GM06990 (cell line): Measurements from ENCODE around the gene CXCL17.

Experiments
- DNase-seq: peaks from one replicate; pipeline ENCODE4 v3.0.0-alpha.2; 2011; ENCODE audit not compliant: insufficient read length; ENCODE audit errors: extremely low read depth
- H3K27me3 ChIP-seq: replicated peaks from 2 replicates; pipeline ENCODE4 v1.6.0; 2011; ENCODE audit warnings: low read length; ENCODE audit not compliant: control insufficient read depth, insufficient read depth
- H3K36me3 ChIP-seq: 2 replicates; pipeline ENCODE4 v1.5.1; 2011; ENCODE audit warnings: low read length; ENCODE audit not compliant: control insufficient read depth, insufficient read depth
- H3K4me3 ChIP-seq: replicated peaks from 2 replicates; pipeline ENCODE4 v1.5.1; 2011; ENCODE audit warnings: low read depth, mild to moderate bottlenecking, control low read depth, low read length
- TF ChIP-seq, protein P1 (sequence below): IDR thresholded peaks from 2 replicates; pipeline ENCODE4 v1.5.1; 2011; ENCODE audit warnings: low read length, control low read depth, mild to moderate bottlenecking, inconsistent platforms; ENCODE audit not compliant: insufficient read depth, poor library complexity, severe bottlenecking

The CXCL17 gene

DNA sequence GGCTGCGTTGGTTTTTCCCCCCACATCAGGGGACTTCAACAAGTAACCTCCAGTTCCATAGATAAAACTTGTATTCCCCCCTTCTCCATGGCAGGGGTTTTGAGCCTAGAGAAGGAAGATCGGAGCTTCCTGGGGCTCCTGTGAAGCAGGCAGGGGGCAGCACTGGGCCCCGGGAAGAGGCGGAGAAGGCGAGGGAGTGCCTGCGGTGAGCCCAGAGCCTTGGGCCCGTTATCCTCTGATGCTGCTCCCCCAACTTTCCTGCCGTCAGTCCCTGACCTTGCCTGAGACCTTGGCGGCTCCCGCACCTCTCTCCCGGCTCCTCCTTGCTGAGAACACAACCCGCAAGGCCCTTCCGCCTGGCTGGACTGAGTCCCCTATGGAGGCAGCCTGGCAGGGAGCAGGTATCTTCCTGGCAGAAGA is 18.0 kb downstream of the CXCL17 start:
- no peak for DNase-seq
- Histone ChIP-seq H3K27me3 (no peaks in the 10 kb centered on the region; the same call in 1 of the 2 replicates), H3K4me3 (no peak overlapping the region), H3K36me3 (no peaks in the 10 kb centered on the region)
- TF ChIP-seq, protein P1, sequence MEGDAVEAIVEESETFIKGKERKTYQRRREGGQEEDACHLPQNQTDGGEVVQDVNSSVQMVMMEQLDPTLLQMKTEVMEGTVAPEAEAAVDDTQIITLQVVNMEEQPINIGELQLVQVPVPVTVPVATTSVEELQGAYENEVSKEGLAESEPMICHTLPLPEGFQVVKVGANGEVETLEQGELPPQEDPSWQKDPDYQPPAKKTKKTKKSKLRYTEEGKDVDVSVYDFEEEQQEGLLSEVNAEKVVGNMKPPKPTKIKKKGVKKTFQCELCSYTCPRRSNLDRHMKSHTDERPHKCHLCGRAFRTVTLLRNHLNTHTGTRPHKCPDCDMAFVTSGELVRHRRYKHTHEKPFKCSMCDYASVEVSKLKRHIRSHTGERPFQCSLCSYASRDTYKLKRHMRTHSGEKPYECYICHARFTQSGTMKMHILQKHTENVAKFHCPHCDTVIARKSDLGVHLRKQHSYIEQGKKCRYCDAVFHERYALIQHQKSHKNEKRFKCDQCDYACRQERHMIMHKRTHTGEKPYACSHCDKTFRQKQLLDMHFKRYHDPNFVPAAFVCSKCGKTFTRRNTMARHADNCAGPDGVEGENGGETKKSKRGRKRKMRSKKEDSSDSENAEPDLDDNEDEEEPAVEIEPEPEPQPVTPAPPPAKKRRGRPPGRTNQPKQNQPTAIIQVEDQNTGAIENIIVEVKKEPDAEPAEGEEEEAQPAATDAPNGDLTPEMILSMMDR: no peak

DNA sequence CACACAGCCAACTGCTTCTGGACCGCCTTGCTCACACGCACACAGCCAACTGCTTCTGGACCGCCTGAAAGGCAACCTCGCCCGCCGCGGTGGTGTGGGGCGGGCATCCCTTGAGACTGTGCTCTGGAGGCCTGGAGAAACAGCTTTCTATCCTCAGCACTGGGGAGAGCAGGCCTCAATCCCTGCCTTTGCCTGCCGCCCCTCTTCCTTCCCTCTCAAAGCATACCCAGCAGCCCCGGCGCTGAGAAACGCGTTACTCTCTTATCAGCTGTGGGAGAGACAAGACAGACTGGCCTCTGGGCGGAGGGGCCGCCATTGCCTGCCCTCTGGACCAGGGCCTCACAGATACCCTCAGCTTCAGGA is 18.4 kb downstream of the CXCL17 start:
- TF ChIP-seq, protein P1: no peak
- no peak overlapping the region for H3K4me3 ChIP-seq
- no peak for DNase-seq
- H3K36me3 ChIP-seq: no peaks in the 10 kb centered on the region
- no peaks in the 10 kb centered on the region; the same call in 1 of the 2 replicates for H3K27me3 ChIP-seq

DNA sequence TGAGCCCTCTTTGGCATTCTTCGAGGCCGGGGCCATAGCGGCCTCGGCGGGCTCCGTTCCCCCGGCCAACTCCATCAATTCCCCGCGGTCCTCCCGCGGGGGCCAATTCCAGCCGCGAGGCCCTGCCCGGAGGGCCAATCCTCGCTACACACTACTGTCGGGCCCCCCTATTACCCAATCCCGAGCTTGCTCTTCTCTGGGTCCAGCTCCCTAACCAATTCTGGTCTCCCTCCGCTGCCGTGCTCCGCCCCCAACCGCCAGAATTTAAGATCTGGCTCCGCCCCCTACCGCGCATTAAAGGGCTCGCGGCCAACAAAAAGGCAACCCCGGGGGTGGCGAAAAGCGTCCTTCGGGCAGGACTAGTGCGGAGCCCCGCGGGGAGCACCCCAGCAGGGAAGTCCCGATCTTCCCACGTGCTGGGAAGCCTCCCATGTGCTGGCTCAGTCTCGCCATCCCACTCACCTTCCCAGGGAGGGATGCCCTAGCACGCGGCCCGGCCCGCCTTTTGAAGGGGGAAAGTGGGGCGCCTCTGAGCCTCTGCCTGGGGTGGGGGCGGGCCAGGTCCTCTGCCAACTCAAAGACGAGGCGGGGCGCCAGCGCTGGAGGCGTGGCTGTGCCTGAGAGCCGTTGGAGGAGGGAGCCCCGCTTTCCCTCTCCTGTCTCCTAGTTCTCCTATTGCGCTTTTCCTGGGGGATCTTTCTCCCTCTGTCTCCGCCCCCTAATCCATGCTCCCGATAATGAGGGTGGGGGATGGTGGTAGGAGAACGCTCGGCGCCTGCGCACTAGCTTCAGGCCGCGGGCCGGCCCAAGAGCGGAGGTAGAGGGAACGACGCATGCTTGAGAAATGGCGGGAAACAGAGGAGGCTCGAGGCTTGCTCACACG is 19.0 kb downstream of the CXCL17 start:
- peak; percentile 92 for DNase-seq
- Histone ChIP-seq H3K4me3 (peak overlapping the region; percentile 69), H3K27me3 (no peaks in the 10 kb centered on the region; the same call in 1 of the 2 replicates), H3K36me3 (no peaks in the 10 kb centered on the region)
- TF ChIP-seq, protein P1: no peak

DNA sequence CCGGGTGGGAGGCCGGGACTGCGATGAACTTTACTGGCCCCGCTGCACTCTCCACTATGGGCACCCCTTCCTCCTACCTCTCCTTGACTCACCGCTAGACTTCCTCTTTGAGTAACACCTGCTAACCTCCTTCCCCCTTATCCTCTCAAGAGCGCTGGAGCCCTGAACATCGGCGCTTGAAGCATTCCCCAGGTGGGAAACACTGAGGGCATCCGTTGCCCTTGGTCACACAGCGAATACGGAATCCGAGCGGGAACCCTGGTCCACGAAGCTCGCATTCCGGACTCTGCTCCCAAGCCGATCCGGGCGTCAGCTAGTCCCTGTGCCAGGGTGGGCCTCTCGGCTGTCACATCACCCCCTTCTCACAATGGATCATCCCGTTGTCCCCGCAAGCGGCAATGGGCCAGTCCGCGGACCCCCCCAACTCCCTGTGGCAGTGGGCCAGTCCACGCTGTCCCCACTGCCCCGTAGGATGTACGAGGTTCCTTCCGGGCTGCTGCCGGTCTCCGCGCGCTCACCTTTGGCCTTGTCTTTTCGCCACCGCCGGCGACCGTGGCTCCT is 19.8 kb downstream of the CXCL17 start:
- peak; percentile 77 for DNase-seq
- TF ChIP-seq, protein P1: no peak
- Histone ChIP-seq H3K27me3 (no peaks in the 10 kb centered on the region; the same call in 1 of the 2 replicates), H3K36me3 (no peaks in the 10 kb centered on the region), H3K4me3 (peak overlapping the region; percentile 69)

DNA sequence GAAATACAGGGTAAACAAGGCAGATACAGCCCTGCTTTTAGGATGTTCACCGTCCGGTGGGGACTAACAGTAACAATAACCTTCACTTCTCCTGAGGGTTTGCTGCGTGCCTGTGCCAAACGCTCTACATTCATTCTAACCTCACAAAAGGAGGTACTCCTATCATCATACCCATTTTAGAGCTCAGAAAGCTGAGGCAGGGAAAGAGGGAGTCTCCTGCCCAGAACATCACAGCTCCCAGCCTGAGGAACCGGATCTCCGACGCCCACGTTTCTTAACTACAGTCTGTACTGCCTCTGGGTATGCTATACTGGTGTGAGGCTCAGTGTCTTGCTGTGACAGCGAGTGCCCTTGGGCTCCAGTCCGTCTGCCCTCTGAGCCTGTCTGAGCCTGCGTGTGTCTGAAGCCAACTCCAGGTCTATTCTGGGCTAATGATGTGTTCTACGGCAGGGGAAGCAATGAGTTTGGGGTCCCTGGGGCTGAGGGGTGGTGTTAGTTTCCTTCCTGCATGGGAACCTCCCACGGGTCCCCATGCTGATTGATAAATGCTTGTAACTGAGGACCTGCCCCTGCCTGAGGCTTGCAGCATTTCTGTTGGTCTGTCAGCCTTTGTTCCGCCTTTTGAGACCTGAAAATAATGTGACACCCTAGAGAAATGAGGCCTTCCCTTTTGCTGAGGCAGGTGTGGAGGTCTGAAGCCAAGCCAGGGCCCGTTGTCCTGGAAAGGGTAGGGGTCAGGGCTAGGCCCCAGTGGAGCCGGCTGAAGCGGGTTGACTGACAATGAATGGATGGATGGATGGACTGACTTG is 20.4 kb downstream of the CXCL17 start:
- TF ChIP-seq, protein P1: no peak
- peak overlapping the region; percentile 69 for H3K4me3 ChIP-seq
- no peak for DNase-seq
- no peaks in the 10 kb centered on the region; the same call in 1 of the 2 replicates for H3K27me3 ChIP-seq
- H3K36me3 ChIP-seq: no peaks in the 10 kb centered on the region
